CD4-positive, alpha-beta T cell treated with Interleukin-10 for 1 hour (primary cell): ENCODE results near the gene DGKB.

Source experiments
- DNase-seq: peaks from one replicate; pipeline ENCODE4 v3.0.0-alpha.2; 2020

Gene DGKB

GRCh38 chr7:14195079-14195478 lies 707.5 kb downstream of the DGKB start:
- no peak for DNase-seq

GRCh38 chr7:14191686-14192098 lies 710.9 kb downstream of the DGKB start:
- no peak for DNase-seq

- DNase-seq, result no peak
These were observed 718.2 kb downstream of the DGKB start for GRCh38 chr7:14184292-14184864.

GRCh38 chr7:14179781-14180180 lies 722.8 kb downstream of the DGKB start:
- DNase-seq, result no peak

GRCh38 chr7:14177876-14178275 lies 724.7 kb downstream of the DGKB start:
- DNase-seq, result no peak

GRCh38 chr7:14170872-14171271 lies 731.7 kb downstream of the DGKB start:
- DNase-seq, result no peak

GRCh38 chr7:14158111-14158510 lies 744.4 kb downstream of the DGKB start:
- DNase-seq, result no peak

- DNase-seq, result no peak
These were observed 746.1 kb downstream of the DGKB start for GRCh38 chr7:14156436-14156835.

- DNase-seq, result no peak
These were observed 753.6 kb downstream of the DGKB start for GRCh38 chr7:14148974-14149373.

GRCh38 chr7:14147532-14147931 lies 755.0 kb downstream of the DGKB start:
- no peak for DNase-seq

- DNase-seq, result no peak
These were observed 758.0 kb downstream of the DGKB start for GRCh38 chr7:14144538-14144937.

GRCh38 chr7:14144109-14144508 lies 758.4 kb downstream of the DGKB start:
- DNase-seq, result no peak

GRCh38 chr7:14137676-14138075 lies 764.9 kb downstream of the DGKB start:
- no peak for DNase-seq

- no peak for DNase-seq
These were observed 768.8 kb downstream of the DGKB start for GRCh38 chr7:14133752-14134151.

GRCh38 chr7:14125998-14126397 lies 776.6 kb downstream of the DGKB start:
- no peak for DNase-seq

GRCh38 chr7:14124716-14125115 lies 777.8 kb downstream of the DGKB start:
- DNase-seq, result no peak

GRCh38 chr7:14123923-14124322 lies 778.6 kb downstream of the DGKB start:
- DNase-seq, result no peak

- DNase-seq, result no peak
These were observed 786.9 kb downstream of the DGKB start for GRCh38 chr7:14115701-14116100.

GRCh38 chr7:14104861-14105260 lies 797.7 kb downstream of the DGKB start:
- DNase-seq, result no peak

- no peak for DNase-seq
These were observed 806.4 kb downstream of the DGKB start for GRCh38 chr7:14096159-14096558.

GRCh38 chr7:14095233-14095950 lies 807.2 kb downstream of the DGKB start:
- DNase-seq, result no peak
